OCI-LY1 (cell line): Measurements from ENCODE around the gene WDR82.

Experiments
- EZH2 ChIP-seq: fragments of 200-600 bp; sonication (generic), shearing (Covaris generic); IDR thresholded peaks from 2 replicates; pipeline ENCODE4 v1.8.0; 2017; ENCODE audit warnings: borderline replicate concordance, mixed run types, mild to moderate bottlenecking, antibody characterized with exemption, low read length, moderate library complexity, mixed read lengths
- TF ChIP-seq, protein P1 (sequence below): fragments of 200-600 bp; sonication (generic), shearing (Covaris generic); IDR thresholded peaks from 2 replicates; pipeline ENCODE4 v1.5.1; 2017; ENCODE audit warnings: mild to moderate bottlenecking, antibody characterized with exemption, low read length, moderate library complexity, mixed read lengths

DNA sequence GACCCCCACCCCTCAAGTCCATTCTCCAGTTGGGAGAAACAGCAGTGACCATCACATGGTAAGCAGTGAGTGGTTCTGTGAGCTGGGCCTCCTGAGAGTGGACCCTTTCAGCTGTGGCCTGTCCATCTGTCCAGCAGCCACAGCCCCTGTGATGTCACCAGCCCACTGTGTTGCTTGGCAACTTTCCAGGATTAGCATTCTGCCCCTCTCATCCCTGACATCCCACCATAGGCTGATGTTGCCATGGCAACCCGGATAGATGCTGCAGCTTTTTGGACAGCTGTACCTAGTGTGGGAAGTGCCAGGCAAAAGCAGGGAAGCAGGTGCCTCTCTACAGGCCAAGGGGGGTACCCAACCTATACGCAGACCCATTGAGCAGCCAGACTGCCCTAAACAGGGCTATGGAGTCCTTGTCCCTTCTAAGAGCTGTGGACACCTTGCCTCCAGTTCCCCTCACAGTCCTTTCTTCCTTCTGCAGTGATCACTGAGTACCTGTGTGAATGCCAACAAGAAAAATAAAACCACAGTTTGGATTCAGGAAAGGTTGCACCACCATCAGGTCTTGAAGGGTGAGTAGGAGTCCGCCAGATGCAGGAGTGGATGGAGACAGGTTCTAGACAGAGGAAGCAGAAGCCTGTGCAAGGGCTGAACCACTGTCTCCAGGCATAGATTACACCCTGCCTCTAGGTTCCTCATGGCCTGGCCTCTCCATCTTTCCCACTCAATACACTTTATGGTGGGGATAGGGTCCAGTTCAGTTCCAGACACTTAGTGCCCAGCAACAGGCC, 37.7 kb upstream of the WDR82 start, which contains the start of gene DNAH1:
- TF ChIP-seq, protein P1, sequence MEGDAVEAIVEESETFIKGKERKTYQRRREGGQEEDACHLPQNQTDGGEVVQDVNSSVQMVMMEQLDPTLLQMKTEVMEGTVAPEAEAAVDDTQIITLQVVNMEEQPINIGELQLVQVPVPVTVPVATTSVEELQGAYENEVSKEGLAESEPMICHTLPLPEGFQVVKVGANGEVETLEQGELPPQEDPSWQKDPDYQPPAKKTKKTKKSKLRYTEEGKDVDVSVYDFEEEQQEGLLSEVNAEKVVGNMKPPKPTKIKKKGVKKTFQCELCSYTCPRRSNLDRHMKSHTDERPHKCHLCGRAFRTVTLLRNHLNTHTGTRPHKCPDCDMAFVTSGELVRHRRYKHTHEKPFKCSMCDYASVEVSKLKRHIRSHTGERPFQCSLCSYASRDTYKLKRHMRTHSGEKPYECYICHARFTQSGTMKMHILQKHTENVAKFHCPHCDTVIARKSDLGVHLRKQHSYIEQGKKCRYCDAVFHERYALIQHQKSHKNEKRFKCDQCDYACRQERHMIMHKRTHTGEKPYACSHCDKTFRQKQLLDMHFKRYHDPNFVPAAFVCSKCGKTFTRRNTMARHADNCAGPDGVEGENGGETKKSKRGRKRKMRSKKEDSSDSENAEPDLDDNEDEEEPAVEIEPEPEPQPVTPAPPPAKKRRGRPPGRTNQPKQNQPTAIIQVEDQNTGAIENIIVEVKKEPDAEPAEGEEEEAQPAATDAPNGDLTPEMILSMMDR: no peak
- no peak for TF ChIP-seq EZH2
